HUDEP-2 (cell line): ENCODE measurements around the gene FSTL5.

ENCODE experiments used
- DNase-seq, 76 experiments: peaks; one replicate each; lab custom pipeline; 2025; ENCODE audit not compliant: unreplicated experiment in 76 of 76; lab: John Stamatoyannopoulos, UW

The FSTL5 gene

DNA sequence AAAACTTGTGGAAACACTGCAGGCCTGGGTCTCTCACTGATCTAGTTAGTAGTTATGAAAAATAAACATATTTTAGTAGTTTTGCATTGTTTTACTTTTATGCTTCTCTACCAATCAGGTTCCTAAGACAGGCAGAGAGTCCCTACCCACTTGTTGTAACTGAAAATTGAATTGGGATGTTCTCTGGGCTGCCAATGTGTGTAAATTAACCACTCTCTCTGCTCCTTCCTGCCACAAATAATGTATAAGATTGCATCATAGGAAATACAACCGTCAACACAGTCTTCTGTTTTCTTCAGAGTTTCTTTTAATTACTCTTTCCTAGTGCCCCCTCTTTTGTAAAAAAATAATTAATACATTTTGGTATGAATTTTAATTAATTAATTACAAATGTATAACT, 677.3 kb downstream of the FSTL5 start:
- no peak for DNase-seq

DNA sequence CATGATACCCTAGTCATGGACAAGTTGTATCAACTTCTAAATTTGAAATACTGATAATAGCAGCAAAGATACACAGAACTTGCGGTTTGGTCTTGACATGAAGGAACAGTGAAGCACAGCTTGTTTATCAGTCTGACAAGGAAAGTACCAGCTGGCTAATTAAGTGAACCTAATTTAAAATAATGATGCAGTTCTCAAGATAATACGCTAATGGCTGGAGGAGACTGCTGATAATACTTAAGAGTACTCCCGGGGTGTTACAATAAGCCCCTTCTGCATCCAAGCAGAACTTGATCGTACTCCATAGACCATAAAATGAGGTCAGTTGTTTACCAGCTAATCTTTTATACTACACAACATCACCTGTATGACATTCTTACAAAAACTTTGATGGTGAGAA, 697.5 kb downstream of the FSTL5 start:
- no peak for DNase-seq

DNA sequence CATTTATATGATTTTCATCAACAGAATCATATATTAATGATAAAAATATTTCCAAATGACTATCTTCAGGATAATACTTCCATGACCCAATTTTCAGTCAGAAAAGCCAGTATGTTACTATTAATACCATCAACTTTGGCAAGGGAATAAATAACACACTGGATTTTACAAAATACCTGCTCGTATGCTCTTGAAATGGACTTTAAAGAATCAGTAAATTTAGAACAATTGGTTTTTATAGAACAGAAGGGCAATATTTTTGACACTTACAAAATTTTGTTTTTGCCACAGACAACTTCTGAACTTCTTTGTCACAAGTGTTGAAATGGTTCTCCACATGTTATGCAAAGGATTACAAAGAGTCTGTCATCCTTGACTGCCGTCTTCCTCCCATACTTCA, 700.4 kb downstream of the FSTL5 start:
- no peak for DNase-seq

DNA sequence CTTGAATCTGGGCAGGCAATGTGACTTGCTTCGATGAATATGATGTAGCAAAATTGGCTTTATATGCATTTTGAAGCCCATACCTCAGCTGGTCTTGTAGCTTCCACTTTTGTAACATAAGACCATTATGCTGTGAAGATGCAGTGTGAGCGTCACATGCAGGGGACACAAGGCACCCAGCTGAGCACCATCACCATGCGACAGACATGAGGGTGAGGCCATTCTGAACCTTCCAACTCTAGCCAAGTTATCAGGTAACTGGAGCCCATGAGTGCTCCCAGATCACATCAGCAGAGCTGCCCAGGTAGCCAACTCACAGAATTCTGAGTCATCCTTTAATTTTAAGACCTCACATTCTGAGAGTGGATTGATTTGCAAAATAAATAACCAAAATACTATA, 705.9 kb downstream of the FSTL5 start:
- no peak for DNase-seq

DNA sequence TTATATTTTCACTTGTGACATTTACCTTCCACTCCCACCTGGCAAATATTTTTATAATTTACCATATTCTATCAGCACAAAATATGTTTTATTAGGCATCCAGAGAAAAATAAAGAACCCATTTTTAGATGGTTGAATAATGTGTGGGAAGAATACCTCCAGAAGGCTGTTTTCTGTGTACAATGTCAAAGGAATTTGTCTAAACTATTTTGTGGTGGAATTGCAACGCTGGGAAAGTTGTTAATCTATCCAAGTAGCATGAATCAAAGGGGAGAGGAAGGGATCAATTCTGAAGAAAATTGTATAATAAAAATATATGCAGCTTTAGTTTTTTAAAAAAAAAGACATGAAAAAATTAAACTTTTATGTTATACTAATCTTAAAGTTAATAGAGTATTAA, 706.5 kb downstream of the FSTL5 start:
- no peak for DNase-seq

DNA sequence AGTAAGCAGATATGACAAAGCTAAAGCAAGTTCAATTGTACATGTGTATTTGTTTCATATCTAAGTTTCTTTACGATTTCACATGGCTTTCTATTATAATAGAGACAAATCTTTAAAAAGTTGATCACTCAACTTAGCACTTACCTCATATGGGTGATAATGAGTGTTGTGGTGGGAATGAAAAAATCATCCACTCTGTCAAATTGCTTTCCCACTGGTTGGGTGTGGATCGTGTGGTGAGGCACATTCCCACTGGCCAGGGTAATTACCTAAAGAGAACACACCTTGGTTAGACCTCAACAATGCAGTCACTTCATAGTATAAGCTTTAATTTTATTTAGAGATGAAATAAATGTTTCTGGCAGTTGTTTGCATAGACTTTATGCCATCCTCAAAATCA, 708.9 kb downstream of the FSTL5 start:
- DNase-seq = no peak

DNA sequence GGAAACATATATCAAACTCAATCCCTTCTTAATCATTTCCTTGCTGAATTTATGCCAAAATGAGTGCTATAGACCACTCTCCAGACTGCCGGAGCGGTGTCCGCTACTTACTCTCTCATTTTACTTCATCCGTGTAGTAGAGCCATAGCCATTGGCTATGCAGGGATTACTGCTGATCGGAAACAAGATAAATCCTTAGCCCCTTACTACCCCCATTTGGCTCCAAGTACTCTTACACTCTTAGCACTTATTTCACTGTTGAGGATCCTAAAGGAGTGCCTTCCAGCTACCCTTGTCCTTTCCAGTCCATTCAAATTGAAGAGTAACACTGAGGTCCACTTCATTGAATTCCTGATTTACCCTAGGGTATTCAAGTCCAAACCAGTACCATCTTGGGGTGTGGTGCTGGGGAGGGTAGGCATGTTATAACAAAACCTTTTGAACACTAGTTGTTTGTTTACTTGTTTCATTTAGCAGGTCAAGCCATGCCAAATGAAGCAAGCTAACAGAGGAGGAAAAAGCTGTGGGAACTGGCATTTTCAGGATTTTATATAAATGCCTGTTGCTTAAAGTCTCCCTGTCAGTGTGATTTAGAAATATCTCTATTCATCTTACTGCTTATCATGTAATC, 715.1 kb downstream of the FSTL5 start:
- no peak for DNase-seq

DNA sequence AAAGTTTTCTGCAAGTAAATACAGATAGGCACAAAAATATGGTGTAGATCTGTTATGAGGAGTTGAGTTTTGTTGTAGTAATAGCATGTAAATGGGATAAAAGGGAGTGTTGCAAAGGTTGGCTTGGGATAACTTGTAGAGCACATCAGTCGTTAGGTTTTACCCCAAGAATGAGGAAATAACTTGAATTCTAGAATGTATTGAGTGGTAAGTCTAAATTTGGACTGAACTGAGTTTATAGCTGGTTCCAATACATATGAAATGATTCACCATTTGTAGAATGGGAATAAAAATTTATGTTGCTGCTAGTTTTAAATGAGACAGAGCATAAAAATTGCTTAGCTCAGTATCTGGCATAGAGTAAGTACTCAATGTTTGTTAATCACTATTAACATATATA, 719.2 kb downstream of the FSTL5 start:
- DNase-seq = no peak

DNA sequence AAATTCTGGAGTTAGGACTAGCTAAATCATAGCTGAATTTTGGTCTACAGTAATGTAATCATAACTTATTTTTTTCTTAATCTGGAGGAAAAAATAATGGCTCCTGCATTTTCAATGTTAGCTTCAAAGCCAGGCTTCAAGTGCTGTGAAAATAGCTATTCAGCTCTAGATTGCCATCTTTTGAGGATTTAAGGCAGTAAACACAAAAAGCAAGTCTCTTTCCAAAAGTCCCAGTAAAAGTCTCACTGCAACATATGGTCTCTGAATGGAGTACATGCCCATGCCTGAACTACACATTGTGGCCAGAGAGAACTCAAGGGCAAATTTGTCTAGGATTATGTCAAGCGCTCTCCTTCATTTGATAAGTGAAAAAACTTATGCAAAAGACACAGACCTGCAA, 720.9 kb downstream of the FSTL5 start:
- no peak for DNase-seq

DNA sequence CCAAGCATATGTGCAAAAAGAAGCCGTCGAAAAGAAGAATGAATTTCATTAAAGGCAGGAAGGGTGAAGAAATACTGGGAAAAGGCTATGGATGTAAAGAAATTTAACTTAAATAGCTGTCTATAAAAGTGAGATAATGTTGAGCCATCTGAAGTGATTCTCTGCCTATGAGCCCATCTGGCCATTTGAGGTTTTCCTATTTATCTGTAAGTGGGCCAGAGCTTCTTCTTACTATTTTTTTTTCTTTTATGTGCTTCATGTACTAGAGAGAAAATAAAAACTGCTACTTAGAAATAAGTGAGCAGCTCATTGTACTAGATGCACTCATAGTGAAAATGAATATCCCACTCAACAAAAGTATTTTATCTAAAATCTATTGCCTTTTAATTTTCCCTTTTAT, 725.7 kb downstream of the FSTL5 start:
- DNase-seq = no peak

DNA sequence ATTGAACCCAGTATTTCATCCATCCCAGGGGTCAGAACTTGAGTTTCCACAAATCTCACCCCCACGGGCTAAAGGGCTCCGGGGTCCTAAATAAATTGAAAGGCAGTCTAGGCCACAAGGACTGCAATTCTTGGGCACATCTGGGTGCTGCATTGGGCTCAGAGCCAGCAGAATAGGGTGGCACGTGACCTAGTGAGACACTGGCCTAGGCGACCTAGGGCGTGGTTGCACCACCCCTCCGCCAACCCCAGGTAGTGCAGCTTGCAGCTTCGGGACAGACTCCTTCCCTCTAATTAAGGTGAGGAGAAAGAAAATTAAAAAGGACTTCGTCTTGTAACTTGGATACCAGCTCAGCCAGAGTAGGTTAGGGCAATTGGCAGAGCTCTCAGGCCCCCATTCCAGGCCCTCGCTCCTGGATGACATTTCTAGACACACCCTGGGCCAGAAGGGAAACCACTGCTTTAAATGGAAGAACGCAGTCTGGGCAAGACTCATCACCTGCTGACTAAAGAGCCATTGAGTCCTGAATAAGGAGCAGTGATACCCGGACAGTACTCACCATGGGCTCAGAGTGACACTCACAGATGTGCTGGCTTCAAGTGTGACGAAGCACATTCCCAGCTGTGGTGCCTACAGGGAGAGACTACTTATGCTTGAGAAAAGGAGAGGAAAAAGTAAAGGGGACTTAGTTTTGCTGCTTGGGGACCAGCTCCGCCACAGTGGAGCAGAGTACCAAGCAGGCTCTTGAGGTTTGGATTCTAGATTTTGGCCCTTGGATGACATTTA, 735.4 kb downstream of the FSTL5 start:
- no peak for DNase-seq

DNA sequence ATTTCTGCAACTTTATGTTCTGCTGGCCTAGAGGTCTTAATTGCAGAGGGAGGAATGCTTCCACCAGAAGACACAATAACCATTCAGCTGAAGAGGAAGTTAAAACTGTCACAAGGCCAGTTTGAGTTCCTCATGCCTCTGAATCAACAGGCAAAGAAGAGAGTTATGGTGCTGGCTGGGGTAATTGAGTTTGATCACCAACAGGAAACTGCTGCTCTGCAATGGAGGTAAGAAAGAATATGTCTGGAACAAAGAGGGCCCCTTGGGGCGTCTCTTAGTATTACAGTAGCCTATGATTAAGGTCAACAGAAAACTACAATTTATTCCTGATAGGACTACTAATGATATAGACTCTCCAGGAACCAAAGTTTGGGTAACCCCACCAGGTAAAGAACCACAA, 744.0 kb downstream of the FSTL5 start:
- peak in 6 of 76 experiments; percentile 3 to 23 (median 11) for DNase-seq

DNA sequence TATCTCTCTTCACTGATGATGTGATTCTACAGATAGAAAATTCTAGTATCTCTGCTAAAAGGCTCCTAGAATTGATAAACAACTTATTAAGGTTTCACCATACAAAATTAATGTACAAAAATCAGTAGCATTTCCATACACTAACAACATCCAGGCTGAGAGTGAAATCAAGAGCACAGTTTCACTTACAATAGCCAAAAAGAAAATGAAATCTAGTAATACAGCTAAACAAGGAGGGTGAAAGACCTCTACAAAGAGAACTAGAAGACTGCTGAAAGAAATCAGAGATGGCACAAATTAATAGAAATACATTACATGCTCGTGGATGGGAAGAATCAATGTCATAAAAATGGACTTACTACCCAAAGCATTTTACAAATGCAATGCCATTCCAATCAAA, 751.9 kb downstream of the FSTL5 start:
- no peak for DNase-seq

DNA sequence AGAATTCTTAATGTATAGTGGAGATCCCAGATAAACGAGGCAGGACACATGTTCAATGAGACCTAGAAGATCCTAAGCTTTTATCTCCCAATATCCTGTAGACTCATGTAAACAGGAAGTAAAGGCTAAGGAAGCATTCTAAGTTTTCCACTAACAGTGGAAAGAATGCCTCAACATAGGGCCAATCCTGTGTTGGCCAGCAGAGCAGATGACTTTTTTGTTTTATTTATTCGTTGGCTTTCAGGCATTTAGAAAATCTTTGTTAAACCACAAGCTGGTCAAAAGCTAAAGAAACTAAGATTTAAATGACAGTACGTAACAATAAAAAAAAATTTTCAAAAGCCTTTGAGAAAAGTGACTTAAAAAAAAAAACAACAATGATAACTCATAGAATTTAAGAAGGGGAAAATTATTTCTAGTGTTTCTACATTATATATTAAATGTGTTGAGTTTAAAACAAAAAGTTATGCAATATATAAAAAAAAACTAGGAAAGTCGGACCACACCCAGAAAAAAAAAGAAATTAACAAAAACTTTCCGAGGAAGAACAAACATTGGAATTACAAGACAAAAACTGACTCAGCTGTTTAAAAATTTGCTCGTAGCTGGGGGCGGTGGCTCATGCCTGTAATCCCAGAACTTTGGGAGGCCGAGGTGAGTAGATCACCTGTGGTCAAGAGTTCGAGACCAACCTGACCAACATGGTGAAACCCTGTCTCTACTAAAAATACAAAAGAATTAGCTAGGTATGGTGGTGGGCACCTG, 759.3 kb downstream of the FSTL5 start:
- DNase-seq = no peak

DNA sequence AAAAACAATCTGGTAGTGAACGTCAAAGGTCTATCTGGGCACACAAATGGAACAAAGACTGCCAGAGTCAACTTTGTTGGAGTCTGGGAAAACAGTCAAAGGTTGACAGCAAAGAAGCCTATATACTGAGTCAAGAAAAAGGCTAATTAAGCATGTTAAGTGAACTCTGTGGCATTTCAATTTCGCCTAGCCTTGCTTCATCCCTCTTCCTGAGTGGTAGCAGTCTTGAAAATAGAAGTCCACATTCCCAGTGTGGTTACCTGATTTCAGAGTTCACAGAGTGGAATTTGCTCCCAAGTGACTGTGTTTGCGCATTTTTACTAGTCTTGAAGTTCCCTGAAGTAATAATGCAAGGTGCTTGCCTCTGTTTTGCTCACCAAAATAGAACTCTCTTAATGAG, 760.0 kb downstream of the FSTL5 start:
- DNase-seq = no peak

DNA sequence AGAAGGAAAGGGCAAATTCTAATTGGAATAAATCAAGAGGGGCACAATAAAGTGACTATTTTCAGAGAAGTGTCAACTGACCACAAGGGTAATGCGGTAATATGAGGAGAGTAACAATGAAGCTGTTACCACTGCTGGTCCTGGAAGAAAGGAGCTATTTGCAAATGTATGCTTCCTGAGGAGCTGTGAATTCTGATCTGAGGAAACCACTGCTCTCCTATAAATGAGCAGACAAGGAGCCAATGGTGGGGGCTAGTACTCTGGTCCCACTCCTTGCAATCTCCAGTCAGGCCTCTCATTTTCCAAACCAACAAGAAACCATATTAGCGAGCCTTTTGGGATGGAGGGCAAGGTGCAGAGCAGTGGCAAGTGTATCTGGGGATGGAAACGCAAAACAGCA, 770.2 kb downstream of the FSTL5 start:
- no peak for DNase-seq

DNA sequence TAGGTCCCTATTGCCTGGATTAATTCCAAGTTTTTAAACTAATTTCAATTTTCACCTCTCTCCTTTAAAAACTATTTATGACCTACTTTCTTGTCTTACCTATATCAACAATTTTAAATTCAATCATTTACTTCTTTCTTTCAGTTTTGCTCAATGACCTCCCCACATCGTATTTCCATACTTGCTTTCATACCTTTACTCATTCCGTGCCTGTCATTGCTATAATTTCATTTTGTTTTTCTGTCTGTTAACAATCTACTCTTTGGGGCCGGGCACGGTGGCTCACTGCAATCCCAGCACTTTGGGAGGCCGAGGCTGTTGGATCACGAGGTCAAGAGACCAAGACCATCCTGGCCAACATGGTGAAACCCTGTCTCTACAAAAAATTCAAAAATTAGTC, 781.1 kb downstream of the FSTL5 start:
- DNase-seq = no peak

DNA sequence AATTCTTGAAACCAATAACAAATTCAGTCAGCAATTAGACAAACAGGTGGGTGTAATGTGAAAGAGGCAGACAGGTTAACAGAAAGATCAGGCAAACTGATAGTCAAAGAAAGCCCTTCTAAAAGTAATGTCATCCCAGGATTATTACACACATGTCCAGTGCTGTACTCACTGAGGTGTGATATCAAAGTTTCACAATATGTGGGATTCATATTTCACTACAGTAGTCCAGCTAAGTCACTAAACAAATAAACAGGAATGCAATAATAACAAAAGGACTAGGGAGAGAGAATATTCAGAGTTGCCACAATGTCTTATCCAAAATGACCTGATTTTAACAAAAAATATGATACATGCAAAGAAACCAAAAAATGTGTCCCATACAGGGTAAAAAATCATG, 787.5 kb downstream of the FSTL5 start:
- no peak for DNase-seq

DNA sequence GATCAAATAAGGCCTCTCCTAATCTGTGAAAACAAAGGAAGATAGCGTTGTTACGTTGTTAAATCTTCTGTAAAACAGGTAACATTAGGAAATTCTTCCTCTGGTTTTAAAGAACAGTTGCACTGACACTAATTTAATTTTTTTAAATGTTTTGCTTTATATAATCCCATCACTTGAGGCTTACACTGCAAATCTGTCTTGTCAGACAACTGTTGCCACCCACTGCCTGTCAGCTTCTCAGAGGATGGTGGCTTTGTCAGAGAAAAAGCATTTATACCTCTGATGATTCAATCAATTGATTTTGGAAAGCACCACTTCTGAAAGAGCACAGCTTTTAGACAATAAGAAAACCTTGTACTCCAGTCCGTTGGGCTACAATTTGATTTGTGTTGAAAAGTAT, 799.1 kb downstream of the FSTL5 start:
- DNase-seq = no peak

DNA sequence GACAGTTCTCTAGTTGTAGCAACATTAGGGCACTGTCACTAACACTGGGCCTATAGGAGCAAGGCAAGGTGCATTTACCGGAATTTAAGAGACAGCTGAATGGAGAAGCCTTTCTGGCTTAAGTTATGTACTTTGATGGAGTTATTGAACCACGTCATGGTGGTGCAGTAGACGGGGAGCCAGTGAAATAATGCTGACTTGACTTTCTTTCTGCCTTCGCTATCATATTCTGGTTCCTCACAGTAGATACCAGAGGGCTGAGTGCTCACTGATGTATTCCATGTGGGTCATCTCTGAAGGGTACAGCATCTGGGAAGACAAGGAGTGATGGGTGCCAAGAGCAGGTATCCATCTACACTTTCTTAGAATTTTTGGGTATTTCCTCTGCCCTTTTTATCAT, 802.8 kb downstream of the FSTL5 start:
- DNase-seq = no peak

DNA sequence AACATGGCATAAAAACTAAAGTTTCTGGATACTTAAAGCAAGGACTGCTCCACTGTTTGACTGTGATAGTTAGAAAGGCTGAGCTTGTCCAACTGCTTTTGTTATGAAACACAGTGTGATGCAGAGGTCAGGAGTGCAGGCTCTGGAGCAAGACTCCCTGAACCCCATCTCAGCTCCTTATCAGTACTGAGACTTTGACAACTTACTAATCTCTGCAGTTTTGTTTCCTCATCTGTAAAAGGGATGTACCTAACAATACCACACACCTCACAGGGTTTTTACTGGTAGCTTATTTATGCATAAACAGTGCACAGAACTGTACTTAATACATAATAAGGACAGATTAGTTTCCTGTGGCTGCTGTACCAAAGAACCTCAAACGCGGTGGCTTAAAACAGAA, 804.3 kb downstream of the FSTL5 start:
- DNase-seq = no peak

DNA sequence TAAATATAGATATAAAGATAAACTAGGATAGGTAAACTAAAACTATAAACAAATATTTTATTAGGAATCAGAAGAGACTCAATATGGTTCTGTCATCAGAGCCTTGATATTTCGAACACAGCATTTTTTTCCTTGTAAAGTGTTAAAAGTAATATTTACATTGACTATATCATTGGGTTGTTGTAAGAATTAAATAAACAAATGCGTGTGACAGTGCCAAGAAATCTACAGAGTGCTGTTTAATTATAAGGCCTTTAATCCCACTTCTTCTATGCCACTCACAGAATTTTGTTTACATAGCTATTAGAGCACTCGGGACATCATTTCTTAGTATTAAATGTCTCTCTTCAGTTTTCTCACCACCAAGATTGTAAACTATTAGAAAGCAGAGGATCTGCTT, 807.4 kb downstream of the FSTL5 start:
- DNase-seq = no peak
